ENCODE measurements around the gene DOCK1. TPM values are rescaled to one million over a fixed set of nuclear protein-coding genes. Genes with fewer than 3 reads are reported as not detected.

DOCK1 gene
- total RNA-seq, 1 donor, result 0.42 TPM

DNA sequence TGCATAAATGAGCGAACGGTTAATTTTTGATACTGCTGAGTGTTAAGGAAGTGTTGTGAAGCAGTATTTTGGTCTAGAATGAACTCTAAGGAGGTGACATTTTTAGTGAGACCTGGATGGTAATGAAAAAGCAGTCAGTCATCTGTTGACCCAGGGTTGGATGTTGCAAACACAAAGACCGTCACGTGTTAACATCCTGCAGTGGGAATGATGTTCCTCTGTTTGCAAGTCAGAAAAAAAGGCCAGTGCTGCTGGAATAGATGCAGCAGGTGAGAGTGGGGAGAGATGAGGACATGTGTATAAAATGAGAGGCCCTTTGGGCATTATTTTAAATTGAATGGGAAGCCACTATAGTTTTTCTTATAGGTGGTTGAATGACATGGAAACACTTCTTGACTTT is 251.9 kb downstream of the DOCK1 start:
- Histone ChIP-seq H3K4me1 (ENCODE audit: insufficient read depth, low read length) (no peaks in the 10 kb centered on the region), H3K9me3 (ENCODE audit: low read depth, low read length) (no peaks in the 10 kb centered on the region), H3K27me3 (ENCODE audit: insufficient read depth, low read length) (no peaks in the 10 kb centered on the region), H3K4me3 (ENCODE audit: low read length) (no peak overlapping the region)

DNA sequence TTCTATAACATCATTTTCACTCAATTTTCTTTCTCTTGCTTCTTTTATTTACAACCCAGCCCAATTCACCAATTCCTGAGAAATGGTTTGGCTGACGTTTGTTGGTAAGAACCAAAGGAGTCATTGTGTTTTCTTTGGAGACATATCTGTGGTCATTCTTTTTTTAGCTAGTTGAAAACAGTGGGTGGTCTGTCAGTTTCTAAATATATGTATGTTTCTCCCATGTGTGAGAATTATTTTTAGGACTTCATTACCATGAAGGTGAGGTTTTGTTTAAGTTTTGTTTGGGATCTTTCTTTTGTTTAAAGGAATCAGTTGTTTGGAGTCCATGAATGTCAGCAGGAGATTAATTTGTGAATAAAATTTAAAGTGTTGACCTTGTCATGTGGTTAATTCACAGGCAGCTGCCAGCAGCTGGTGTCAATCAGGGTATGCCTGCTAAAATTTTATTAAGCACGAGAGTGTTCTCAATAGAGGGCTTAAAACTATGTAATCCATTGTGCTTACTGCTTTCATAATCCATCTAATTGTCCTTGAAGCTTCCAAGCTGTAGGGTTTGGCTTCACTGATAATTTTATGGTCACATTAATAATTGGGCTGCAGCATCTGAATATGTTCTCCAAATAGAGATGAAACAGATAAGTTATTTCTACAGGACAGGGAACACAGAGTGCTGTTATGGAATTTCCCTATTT is 252.4 kb downstream of the DOCK1 start:
- no peak overlapping the region for H3K4me3 ChIP-seq (ENCODE audit: low read length)
- no peaks in the 10 kb centered on the region for H3K9me3 ChIP-seq (ENCODE audit: low read depth, low read length)
- no peaks in the 10 kb centered on the region for H3K4me1 ChIP-seq (ENCODE audit: insufficient read depth, low read length)
- H3K27me3 ChIP-seq (ENCODE audit: insufficient read depth, low read length), result no peaks in the 10 kb centered on the region

DNA sequence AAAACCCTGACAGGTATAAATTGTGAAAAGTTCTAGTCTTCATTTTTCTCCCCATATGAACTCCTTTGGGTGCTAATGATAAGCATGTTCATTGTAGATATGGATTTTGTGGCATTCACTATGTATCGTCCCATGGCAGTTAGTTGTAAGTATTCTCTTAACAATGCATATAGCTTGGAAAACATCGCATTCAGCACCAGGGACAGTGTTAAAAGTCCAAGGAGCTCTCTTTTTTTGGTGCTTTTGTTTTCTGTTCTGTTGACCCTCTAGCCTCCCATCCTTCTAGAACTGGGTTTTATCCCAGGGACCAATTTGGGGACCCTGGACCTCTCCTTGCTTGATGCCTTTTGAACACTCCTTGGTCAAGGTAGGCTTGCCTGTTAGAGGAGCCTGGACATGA is 253.4 kb downstream of the DOCK1 start:
- H3K4me3 ChIP-seq (ENCODE audit: low read length), result no peak overlapping the region
- H3K4me1 ChIP-seq (ENCODE audit: insufficient read depth, low read length), result no peaks in the 10 kb centered on the region
- H3K9me3 ChIP-seq (ENCODE audit: low read depth, low read length), result no peaks in the 10 kb centered on the region
- no peaks in the 10 kb centered on the region for H3K27me3 ChIP-seq (ENCODE audit: insufficient read depth, low read length)

DNA sequence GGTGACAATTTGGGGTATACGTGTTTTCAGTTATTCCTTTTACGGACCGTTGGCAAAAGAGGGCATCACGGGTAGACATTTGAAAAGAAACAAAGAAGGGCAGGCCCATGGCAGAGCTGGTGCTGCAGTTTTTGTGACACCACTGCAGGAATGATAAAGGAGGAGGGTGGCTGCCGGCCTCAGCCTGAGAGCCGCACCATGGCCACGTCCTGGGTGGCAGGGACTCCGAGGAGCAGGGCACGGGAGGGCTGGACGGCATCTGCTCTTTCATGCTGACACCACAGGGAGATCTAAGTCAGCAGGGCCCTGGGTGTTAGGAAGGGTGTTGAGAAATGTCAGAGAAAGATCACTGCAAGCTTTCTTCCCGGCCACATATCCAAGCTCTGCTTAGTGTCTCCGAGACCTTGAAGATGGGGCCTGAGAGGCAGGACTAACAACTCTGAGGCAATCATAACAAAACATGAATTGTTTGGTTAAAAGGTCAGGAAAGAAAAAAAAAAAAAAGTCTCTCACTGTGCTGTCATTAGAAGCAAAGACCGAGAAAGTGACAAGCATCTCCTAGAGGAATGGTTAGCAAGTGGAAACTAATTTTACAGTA is 254.5 kb downstream of the DOCK1 start:
- no peak overlapping the region for H3K4me3 ChIP-seq (ENCODE audit: low read length)
- no peaks in the 10 kb centered on the region for H3K4me1 ChIP-seq (ENCODE audit: insufficient read depth, low read length)
- H3K9me3 ChIP-seq (ENCODE audit: low read depth, low read length), result no peaks in the 10 kb centered on the region
- no peaks in the 10 kb centered on the region for H3K27me3 ChIP-seq (ENCODE audit: insufficient read depth, low read length)

DNA sequence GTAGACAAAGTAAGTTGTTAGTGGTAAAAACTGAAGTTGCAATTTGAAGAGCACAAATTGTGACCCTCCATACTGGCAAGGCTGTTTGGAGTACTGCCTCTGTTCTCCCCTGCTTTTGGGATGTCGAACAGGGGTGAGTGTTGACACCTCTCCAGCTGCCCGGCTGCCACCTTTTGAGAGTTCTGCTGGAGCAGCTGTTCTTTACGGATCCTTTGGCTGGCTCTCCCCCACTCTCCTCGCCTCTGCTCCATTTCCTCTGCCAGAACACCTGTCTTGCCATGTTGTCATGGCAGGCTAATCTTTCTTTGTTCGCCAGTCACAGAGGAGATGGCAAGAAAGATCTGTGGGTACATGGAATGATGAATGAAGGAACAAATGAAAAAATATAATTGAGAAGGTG is 256.3 kb downstream of the DOCK1 start:
- H3K27me3 ChIP-seq (ENCODE audit: insufficient read depth, low read length), result no peaks in the 10 kb centered on the region
- no peaks in the 10 kb centered on the region for H3K9me3 ChIP-seq (ENCODE audit: low read depth, low read length)
- no peaks in the 10 kb centered on the region for H3K4me1 ChIP-seq (ENCODE audit: insufficient read depth, low read length)
- no peak overlapping the region for H3K4me3 ChIP-seq (ENCODE audit: low read length)

DNA sequence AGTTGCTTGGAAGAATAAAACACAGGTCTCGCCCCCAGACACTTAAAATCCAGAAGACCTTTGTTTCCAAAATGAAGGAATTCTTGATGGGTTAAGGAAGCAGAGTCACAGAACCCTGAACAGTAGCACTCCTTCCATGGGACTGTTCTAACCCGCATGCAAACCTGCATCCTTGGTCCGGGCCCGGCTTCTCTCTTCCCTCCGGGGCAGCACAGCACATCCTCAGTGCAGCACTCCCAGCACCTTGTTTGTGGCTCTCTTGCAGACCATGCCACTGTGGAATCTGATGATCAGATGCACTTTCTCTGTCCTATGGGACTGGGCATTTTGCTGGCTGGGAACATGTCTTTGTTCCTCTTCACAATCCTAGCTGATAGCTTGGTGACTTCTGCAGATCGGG is 257.6 kb downstream of the DOCK1 start:
- Histone ChIP-seq H3K4me3 (ENCODE audit: low read length) (no peak overlapping the region), H3K4me1 (ENCODE audit: insufficient read depth, low read length) (no peaks in the 10 kb centered on the region), H3K27me3 (ENCODE audit: insufficient read depth, low read length) (no peaks in the 10 kb centered on the region), H3K9me3 (ENCODE audit: low read depth, low read length) (no peaks in the 10 kb centered on the region)

DNA sequence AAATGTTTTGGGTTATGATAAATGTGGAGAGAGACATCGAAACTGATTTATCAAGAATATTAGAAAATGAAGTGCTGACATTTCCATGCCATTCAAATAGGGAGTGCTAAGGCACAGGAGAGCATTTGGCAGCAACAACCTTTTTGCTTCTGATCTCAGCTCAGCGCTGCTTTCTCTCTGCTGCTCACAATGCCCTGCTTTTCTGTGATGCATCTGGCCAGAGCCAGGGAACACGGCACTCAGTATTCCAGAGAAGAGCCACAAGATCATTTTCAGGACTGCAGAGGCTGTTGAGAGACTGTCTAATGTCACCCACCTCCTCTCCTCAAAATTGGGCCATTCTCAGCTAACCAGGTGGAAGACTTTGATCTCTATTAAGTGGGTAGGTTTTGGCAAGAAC is 263.0 kb downstream of the DOCK1 start:
- no peaks in the 10 kb centered on the region for H3K4me1 ChIP-seq (ENCODE audit: insufficient read depth, low read length)
- H3K27me3 ChIP-seq (ENCODE audit: insufficient read depth, low read length), result no peaks in the 10 kb centered on the region
- no peaks in the 10 kb centered on the region for H3K9me3 ChIP-seq (ENCODE audit: low read depth, low read length)
- H3K4me3 ChIP-seq (ENCODE audit: low read length), result no peak overlapping the region

DNA sequence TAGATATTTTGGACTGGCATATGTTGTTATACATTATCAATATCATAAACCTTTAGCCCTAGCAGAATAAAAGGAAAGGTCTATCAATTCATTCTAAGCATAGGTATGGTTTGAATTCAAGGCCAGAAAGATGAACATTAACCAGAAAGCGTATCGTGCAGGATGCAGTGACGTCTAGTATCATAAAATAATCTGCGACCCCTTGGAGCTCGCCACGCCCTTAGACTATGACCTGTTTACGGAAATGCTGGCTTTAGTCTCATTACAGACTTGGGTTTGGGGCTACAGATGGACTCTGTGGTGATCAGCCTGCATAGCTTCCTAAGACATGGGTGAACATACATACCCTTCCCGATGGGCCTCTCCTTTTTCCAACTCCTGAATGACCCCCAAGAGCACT is 269.6 kb downstream of the DOCK1 start:
- H3K4me1 ChIP-seq (ENCODE audit: insufficient read depth, low read length), result no peaks in the 10 kb centered on the region
- H3K4me3 ChIP-seq (ENCODE audit: low read length), result no peak overlapping the region
- H3K9me3 ChIP-seq (ENCODE audit: low read depth, low read length), result no peaks in the 10 kb centered on the region
- no peaks in the 10 kb centered on the region for H3K27me3 ChIP-seq (ENCODE audit: insufficient read depth, low read length)

DNA sequence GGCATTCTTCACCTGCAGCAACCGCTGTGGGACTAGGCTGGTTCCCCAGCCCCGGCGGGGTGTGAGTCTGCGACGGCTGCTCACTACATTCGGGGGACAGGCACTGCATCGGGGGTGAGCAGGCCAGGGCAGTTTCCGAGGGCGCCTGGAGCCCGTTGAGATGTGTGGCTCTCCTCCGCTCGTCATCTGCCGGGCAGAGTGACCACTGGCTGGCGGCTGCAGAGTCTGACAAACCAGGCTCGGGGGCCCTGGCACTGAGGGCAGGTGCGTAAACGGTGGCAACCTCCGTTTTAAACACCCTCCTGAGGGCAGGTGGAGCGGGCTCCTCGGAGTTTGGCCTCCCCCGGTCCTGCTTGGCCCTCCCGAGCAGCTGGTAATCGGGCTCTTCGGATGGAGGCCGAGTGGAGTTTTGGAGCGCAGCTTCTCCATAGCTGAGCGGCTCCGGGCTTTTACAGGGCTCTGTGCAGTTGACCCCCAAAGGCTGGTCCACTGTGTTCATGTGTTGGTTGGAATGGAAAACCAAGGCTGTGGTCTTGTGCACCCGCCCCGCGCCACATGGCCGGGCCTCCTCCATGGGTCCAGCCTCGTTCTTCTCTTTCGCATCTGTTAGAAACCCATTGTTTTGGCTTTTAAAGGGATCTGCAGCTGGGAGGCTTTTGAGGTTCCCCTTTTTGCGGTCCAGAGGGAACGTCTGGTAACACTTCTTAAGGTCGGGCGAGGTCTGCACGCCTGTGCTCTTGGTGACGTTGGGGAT is 270.3 kb downstream of the DOCK1 start:
- no peaks in the 10 kb centered on the region for H3K9me3 ChIP-seq (ENCODE audit: low read depth, low read length)
- H3K27me3 ChIP-seq (ENCODE audit: insufficient read depth, low read length), result no peaks in the 10 kb centered on the region
- H3K4me1 ChIP-seq (ENCODE audit: insufficient read depth, low read length), result no peaks in the 10 kb centered on the region
- H3K4me3 ChIP-seq (ENCODE audit: low read length), result no peak overlapping the region

DNA sequence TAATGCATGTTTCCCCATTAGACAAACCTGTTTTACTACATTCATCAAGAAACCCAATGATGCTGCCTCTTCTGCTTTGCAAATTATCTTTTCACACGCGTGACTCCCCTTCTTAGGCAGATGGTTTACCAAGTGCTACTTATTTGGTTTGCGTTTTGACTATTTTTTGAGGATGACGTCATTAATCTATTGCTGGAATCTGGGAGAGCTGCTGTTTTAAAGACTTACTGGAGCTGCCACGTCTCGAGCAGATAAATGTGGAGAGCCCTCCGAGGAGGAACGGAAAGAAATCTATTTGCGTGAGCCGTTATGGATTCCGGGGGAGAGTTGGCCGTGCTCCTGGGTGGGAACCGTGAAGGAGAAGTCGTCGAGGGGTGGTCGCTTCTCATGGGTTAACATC is 271.4 kb downstream of the DOCK1 start:
- Histone ChIP-seq H3K27me3 (ENCODE audit: insufficient read depth, low read length) (no peaks in the 10 kb centered on the region), H3K4me1 (ENCODE audit: insufficient read depth, low read length) (no peaks in the 10 kb centered on the region), H3K9me3 (ENCODE audit: low read depth, low read length) (no peaks in the 10 kb centered on the region)

DNA sequence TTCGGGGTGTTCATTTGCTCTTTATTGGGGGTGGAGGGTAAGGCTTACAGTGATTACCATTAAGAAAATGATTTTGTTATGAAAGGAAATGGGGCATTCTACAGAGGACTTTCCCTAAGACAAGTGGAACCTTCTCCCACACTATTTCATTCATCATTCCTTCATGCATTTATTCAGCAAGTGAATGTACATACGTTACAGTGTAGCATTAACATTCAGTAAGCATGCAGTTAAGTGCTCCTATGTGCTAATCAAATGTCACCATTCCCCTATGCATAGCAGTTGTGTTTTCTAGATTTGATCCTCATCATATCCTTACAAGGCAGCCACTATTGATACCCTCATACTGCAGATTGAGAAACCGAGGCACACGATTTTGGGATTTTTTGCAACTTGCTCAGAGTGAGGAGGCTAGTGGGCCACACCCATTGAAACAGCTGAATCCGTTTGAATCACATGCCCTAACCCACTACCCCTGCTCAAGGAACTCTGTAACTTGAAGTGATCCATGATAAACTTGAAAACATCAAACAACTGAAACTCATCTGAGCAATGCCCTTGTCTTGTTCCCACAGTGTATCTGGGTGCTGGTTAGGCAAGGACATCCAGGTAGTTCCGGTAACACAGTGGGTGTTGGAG is 274.5 kb downstream of the DOCK1 start:
- no peak overlapping the region for H3K4me3 ChIP-seq (ENCODE audit: low read length)
- H3K9me3 ChIP-seq (ENCODE audit: low read depth, low read length), result no peaks in the 10 kb centered on the region
- H3K27me3 ChIP-seq (ENCODE audit: insufficient read depth, low read length), result no peaks in the 10 kb centered on the region
- H3K4me1 ChIP-seq (ENCODE audit: insufficient read depth, low read length), result no peaks in the 10 kb centered on the region

More for the DNA sequence above, 271.4 kb downstream of the DOCK1 start:
- no peak overlapping the region for H3K4me3 ChIP-seq (ENCODE audit: low read length)

DNA sequence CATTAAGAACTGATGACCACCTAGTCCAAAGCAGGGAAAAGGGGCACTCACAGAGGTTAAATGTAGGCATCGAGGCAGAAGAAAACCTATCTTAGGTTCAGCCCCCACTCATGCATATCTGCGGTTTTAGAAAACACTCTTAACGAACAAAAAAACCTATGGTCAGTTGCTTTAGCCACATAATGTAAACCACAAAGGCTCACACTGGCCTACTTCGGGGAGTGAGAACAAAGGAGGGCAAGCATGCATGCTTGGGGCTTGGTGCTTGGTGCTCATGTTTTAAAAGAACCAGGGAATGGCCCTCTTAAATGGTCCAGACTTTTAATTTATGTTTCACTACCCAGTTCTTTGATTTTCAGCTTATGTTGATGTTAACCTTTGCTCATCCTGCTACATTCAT is 276.9 kb downstream of the DOCK1 start:
- Histone ChIP-seq H3K27me3 (ENCODE audit: insufficient read depth, low read length) (no peaks in the 10 kb centered on the region), H3K4me3 (ENCODE audit: low read length) (no peak overlapping the region), H3K4me1 (ENCODE audit: insufficient read depth, low read length) (no peaks in the 10 kb centered on the region), H3K9me3 (ENCODE audit: low read depth, low read length) (no peaks in the 10 kb centered on the region)

DNA sequence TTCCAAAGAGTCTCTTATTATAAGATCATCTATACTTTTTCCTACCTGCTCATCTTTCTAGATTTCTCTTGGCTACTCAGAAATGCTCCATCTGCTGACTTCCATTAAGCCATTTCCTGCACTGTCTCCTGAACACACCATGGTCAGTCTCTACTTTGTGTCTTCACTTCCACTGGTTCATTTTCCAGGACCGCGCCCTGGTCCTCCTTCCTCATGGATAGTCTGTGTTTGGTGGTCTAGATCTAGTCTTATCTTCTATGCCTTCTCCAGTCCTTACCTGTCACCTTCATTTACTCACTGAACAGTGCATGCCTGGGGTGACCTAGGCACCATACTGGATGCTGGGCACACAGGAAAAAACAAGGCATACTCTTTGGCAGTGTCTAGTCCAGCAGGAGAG is 279.4 kb downstream of the DOCK1 start:
- Histone ChIP-seq H3K27me3 (ENCODE audit: insufficient read depth, low read length) (no peaks in the 10 kb centered on the region), H3K4me3 (ENCODE audit: low read length) (no peak overlapping the region), H3K9me3 (ENCODE audit: low read depth, low read length) (no peaks in the 10 kb centered on the region), H3K4me1 (ENCODE audit: insufficient read depth, low read length) (no peaks in the 10 kb centered on the region)

DNA sequence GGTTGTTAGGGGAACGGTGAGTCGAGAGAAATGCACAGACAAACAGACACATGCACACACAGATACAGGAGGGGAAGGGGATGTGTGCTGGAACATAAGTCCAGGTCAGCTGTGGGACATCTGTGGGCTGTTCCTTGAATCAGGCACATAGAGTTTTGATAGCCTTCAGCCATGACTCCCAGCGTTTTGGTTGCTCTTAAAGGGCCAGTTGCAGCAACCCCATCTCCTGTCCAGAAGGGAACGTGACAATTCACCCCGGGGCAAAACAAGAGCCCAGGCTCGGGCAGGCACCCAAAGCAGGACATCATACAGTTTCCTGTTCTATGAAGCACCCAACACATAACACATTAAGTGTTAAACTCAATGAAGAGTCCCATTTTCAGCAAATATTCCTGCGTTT is 281.6 kb downstream of the DOCK1 start:
- H3K27me3 ChIP-seq (ENCODE audit: insufficient read depth, low read length), result no peaks in the 10 kb centered on the region
- no peaks in the 10 kb centered on the region for H3K9me3 ChIP-seq (ENCODE audit: low read depth, low read length)
- no peak overlapping the region for H3K4me3 ChIP-seq (ENCODE audit: low read length)
- H3K4me1 ChIP-seq (ENCODE audit: insufficient read depth, low read length), result no peaks in the 10 kb centered on the region

DNA sequence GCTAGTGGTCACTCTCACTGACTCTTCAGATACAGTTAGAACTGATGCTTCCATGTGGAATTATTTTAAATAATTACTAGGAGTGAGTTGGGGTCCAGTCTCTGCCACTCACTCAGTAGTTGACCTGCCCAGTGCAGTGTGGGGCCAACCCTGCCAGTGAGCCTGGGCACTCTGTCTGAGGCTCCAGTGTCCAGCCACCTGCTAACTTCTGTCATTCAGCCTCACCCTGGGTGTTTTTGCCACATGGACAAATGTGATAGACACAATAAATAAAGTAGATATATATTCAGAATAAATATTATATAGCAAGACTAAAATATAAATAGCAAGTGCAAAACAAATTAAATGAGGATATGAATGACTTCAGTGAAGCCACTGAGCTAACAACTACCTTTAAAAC is 284.0 kb downstream of the DOCK1 start:
- Histone ChIP-seq H3K9me3 (ENCODE audit: low read depth, low read length) (no peaks in the 10 kb centered on the region), H3K27me3 (ENCODE audit: insufficient read depth, low read length) (peaks cover 16% of the 10 kb centered on the region), H3K4me3 (ENCODE audit: low read length) (no peak overlapping the region), H3K4me1 (ENCODE audit: insufficient read depth, low read length) (no peaks in the 10 kb centered on the region)

All from mononuclear cell (primary cell).